ENCODE measurements around the gene AKT1S1. TPM values are rescaled to one million over a fixed set of nuclear protein-coding genes. Genes with fewer than 3 reads are reported as not detected.
A peak's percentile ranks its signal among the peaks of the same experiment; 100 is the strongest.

The AKT1S1 gene
- total RNA-seq, 1 donor from 2014 or later, result 48.2 TPM

DNA sequence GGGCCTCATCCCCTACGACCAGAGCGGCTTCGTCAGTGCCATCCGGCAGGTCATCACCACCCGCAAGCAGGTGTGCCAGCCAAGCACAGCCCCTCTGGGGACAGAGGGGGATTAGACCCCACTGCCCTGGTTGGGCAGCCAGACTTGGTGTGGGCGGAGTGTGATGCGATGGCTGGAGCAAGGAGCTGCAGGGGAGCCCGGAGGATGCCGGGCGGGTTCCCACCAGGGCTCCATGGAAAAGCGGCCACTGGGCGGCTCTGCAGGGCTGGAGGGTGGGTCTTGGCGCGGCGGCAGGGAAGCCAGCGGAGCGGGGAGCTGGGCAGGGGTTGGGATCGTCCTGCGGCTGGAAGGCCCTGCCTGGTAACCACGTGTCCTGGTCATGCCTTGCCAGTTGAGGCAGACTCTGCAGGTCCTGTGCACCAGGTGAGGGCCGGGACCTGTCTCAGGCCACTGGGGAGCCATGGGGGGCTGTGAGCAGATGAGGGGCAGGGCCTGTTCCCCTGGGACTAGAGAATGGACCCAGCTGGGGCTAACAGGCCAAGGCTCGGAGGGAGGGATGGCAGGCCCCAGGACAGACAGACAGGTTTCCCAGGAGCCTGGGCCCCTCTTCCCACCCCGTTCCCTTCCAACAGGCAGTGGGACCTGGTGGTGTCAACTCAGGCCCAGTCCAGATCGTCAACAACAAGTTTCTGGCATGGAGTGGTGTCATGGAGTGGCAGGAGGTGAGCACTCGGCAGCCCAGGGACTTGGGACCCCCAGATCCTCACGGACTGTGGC, 19.9 kb downstream of the AKT1S1 start:
- Mint-ChIP-seq H3K4me1 (ENCODE audit: unreplicated experiment) (peaks cover 10% of the 10 kb centered on the region), H3K9me3 (ENCODE audit: unreplicated experiment) (no peaks in the 10 kb centered on the region), H3K27me3 (ENCODE audit: unreplicated experiment) (peaks cover 29% of the 10 kb centered on the region), H3K36me3 (ENCODE audit: low read depth, unreplicated experiment) (peaks cover 26% of the 10 kb centered on the region), H3K27ac (ENCODE audit: unreplicated experiment) (no peak overlapping the region), H3K4me3 (ENCODE audit: unreplicated experiment) (no peak overlapping the region)
- no peak for TF ChIP-seq CTCF (IDR thresholded peaks at IDR 0.05; ENCODE audit: unreplicated experiment)
- no peak for DNase-seq (ENCODE audit: low spot score)

DNA sequence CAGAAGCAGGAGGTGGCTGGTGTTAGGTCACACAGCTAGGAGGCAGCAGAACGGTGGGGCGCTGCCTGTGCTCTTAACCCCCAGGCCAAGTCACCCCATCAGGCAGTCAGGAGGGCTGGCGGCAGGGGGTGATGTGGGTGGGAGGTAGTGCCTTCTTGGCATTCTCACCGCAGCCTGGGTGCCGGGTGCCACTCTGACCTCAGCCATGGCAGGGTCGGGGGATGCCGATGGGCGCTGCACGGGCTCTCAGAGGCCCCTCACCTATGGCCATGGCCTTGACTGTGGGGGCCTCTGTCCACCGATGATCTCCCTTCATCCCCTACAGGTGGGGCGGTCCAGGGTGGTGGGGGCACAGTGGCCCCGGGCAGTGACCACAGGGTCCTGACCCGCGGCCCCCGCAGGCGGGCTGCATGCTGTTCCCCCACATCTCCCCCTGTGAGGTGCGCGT, 20.6 kb downstream of the AKT1S1 start:
- Mint-ChIP-seq H3K4me3 (ENCODE audit: unreplicated experiment) (no peak overlapping the region), H3K36me3 (ENCODE audit: low read depth, unreplicated experiment) (peaks cover 29% of the 10 kb centered on the region), H3K27ac (ENCODE audit: unreplicated experiment) (peak overlapping the region; percentile 70), H3K9me3 (ENCODE audit: unreplicated experiment) (no peaks in the 10 kb centered on the region), H3K27me3 (ENCODE audit: unreplicated experiment) (peaks cover 31% of the 10 kb centered on the region), H3K4me1 (ENCODE audit: unreplicated experiment) (peaks cover 15% of the 10 kb centered on the region)
- TF ChIP-seq CTCF (IDR thresholded peaks at IDR 0.05; ENCODE audit: unreplicated experiment), result no peak
- DNase-seq (ENCODE audit: low spot score), result no peak

GRCh38 chr19:49855676-49856573, 21.2 kb downstream of the AKT1S1 start:
- DNase-seq (ENCODE audit: low spot score), result no peak
- Mint-ChIP-seq H3K4me1 (ENCODE audit: unreplicated experiment) (peaks cover 15% of the 10 kb centered on the region), H3K9me3 (ENCODE audit: unreplicated experiment) (no peaks in the 10 kb centered on the region), H3K4me3 (ENCODE audit: unreplicated experiment) (peak overlapping the region; percentile 69), H3K27ac (ENCODE audit: unreplicated experiment) (peak overlapping the region; percentile 70), H3K27me3 (ENCODE audit: unreplicated experiment) (peaks cover 29% of the 10 kb centered on the region), H3K36me3 (ENCODE audit: low read depth, unreplicated experiment) (peaks cover 29% of the 10 kb centered on the region)
- TF ChIP-seq CTCF (IDR thresholded peaks at IDR 0.05; ENCODE audit: unreplicated experiment), result no peak

DNA sequence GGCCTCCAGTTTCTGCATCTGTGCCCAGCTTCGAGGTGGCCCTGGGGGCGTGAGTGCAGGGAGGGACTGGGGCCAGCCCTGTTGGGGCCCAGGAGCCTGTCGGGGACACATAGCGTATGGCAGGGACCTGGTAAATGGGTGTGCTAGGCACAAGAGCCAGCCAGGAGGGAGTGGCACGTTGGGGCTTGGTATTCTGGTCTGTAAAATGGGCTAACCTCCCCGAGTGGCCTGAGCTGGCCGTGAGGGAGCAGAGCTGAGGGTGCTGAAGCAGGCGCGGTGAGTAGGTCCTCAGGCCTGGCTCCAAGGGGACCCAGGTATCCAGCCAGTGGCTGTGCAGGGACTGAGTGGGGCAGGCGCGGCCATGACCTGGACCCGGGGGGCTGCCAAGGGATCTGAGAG, 21.9 kb downstream of the AKT1S1 start:
- Mint-ChIP-seq H3K9me3 (ENCODE audit: unreplicated experiment) (no peaks in the 10 kb centered on the region), H3K4me3 (ENCODE audit: unreplicated experiment) (peak overlapping the region; percentile 69), H3K36me3 (ENCODE audit: low read depth, unreplicated experiment) (peaks cover 30% of the 10 kb centered on the region), H3K4me1 (ENCODE audit: unreplicated experiment) (peaks cover 16% of the 10 kb centered on the region), H3K27ac (ENCODE audit: unreplicated experiment) (no peak overlapping the region), H3K27me3 (ENCODE audit: unreplicated experiment) (peaks cover 33% of the 10 kb centered on the region)
- no peak for TF ChIP-seq CTCF (IDR thresholded peaks at IDR 0.05; ENCODE audit: unreplicated experiment)
- DNase-seq (ENCODE audit: low spot score), result no peak
